Activated CD8-positive, alpha-beta memory T cell treated with anti-CD3 and anti-CD28 coated beads for 1 hour (primary cell): ENCODE measurements around the gene FERMT3.
A peak's percentile ranks its signal among the peaks of the same experiment; 100 is the strongest.
"Not testable (repeated sequence)": the region's sequence is repeated elsewhere in the genome, so short reads cannot be mapped to it uniquely, and the experiment has no call there.

ENCODE experiments used
- DNase-seq, 2 donors: peaks; one replicate each; pipeline ENCODE4 v3.0.0-alpha.2; 2020; ENCODE audit warnings: low read depth in 1 of 2; ENCODE audit errors: extremely low read depth in 1 of 2

Gene FERMT3

DNA sequence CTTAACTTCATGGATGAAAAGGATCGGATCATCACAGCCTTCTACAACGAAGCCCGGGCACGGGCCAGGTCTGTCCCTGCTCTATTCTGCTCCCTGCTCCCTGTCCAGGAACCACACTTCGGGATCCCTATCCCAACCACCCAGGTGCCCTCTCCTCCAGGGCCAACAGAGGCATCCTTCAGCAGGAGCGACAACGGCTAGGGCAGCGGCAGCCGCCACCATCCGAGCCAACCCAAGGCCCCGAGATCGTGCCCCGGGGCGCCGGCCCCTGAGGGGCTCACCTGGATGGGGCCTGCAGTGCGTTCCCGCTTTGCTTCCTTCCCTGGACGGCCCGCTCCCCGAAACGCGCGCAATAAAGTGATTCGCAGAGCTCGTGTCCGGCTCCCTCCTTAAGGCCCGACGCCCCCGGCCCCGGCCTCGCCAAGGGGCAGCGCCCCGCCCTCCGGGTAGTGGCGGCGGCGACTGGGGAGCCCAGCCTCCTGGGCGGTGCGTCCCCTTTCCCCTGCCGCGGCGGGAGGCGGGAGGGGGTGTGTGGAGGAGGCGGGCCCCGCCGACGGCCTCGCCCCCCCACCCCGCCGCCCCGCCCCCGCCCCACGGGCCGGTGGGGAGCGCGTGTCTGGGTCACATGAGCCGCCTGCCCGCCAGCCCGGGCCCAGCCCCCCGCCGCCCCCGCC lies 27.5 kb downstream of the FERMT3 start, which contains the start of gene VEGFB:
TSS of gene VEGFB (plus strand) at position 672 of the 674 bp plus-strand sequence. CDS start 250 bp downstream, outside the sequence.
- peak in 1 of 2 donors; percentile 63 for DNase-seq

DNA sequence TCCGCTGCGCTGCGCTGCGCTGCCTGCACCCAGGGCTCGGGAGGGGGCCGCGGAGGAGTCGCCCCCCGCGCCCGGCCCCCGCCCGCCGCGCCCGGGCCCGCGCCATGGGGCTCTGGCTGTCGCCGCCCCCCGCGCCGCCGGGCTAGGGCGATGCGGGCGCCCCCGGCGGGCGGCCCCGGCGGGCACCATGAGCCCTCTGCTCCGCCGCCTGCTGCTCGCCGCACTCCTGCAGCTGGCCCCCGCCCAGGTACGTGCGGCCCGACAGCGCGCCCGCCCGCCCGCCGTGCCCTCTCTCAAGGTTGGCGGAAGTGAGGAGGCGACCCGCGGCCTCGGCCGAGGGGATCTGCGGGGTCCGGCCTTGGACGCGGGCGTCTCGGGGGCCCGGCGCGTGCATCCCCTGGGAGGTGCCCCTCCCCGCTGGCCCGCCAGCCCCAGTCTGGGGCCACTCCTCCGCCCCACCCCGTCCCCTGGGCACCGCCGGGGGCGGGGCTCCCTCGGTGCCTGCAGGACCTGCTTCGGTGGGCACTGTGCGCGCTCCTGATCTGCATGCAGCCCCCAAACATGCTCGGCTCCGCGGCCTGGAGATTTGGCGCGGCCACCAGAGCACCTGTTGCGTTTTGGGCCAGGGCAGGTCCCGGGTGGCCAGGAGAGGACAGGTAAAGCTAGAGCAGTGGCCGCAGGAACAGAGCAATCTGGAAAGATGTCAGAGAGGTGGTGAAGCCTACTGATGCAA lies 28.3 kb downstream of the FERMT3 start:
- DNase-seq = peak in 1 of 2 donors; percentile 40

DNA sequence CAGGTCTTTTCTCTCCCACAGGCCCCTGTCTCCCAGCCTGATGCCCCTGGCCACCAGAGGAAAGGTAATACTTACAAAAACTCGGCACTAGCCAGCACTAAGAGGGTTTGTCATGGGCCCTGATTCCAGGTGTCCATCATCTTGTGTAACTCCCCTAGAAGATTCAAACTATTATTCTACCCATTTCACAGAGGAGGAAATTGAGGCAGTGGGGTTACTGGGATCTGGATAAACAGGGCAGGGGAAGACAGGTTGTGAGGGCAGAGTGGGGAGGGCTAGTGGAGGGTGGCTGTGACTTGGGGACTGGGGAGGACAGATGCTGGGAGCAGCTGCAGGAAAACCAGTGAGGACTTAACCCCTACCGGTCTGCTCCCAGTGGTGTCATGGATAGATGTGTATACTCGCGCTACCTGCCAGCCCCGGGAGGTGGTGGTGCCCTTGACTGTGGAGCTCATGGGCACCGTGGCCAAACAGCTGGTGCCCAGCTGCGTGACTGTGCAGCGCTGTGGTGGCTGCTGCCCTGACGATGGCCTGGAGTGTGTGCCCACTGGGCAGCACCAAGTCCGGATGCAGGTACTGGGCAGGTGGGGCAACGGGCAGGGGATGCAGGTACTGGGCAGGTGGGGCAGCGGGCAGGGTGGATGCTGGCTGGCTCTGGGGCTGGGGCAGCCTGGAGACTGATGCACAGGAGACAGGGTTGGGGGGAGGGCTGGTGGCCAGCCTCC lies 29.1 kb downstream of the FERMT3 start:
- no peak for DNase-seq

DNA sequence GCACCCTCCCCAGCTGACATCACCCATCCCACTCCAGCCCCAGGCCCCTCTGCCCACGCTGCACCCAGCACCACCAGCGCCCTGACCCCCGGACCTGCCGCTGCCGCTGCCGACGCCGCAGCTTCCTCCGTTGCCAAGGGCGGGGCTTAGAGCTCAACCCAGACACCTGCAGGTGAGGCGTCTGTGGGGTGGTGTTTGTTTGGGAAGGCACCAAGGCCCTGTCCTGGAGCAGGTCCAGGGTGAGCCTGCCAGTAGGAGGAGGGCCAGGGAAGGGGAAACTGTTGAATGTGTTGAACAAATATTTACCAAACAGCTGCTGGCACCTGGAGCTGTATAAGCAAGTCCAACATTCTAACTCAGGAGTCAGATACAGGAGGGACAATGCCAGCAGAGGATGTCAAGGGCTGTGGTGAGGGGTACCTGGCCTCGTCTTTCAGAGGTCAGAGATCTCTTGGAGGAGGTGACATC lies 31.0 kb downstream of the FERMT3 start:
- no peak for DNase-seq

DNA sequence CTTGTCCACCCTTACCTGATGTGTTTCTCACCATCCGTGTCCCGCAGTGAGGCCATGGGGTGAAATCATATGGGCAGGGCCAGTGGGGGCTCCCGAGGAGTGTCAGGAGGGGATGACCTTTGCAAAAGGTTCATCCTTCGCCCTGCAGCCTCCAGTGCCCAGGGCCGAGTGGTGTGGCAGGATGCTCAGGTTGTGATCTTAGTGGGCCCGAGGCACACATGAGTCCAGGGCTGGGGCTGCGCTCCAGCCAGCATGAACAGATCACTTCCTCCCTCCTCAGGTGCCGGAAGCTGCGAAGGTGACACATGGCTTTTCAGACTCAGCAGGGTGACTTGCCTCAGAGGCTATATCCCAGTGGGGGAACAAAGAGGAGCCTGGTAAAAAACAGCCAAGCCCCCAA lies 31.6 kb downstream of the FERMT3 start:
- no peak for DNase-seq

DNA sequence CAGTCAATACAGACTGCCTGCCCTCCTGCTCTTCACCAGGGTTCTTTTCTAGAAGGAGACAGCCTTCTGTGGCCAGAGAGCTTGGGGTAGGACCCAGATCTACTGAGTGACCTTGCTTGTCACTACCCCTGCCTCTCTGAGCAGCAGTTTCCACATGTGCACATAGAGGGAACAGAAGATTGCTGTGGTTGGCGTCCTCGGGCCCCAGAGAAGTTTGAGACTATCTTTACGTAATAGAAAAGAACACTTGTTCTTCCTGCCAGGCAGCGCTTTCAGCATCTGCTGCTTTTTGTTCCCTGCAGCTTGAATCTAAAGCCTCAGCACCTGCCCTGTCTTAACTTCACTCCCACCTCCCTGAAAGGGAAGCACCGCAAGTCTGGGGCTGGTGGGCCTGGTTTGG lies 32.5 kb downstream of the FERMT3 start:
- no peak for DNase-seq

DNA sequence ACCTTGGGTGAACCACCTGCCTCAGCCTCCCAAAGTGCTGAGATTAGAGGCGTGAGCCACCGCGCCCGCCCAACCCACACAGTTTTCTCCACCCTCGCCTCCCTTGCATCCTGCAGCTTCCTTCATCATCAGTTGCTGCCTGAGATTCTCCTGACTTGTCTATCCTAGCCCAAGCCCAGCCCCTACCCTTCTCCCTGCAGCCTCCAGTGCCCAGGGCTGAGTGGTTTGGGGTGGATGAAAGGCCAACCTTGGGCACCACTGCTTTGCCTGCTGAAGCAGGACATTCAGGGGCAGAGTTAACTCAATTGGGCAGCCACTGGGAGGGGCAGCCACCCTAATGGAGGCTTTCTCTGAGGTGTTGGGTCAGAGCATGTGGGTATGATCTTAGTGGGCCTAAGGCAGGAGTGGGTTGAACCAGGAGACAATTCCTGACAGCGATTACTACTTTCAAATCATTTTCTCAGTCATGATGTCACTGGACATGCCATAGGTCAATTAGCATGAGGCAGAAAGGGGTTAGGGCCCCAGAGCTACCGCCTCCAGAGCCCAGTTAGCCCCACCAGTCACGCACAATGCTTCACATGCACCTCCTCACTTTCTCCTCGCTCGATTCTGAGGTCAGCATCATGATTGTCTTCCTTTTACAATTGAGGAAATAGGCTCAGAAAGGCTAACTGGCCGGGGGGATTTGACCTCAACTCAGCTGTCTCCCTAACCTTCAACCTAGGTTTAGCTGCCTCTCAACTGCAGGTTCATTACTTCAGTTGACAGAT lies 33.3 kb downstream of the FERMT3 start:
- no peak for DNase-seq

DNA sequence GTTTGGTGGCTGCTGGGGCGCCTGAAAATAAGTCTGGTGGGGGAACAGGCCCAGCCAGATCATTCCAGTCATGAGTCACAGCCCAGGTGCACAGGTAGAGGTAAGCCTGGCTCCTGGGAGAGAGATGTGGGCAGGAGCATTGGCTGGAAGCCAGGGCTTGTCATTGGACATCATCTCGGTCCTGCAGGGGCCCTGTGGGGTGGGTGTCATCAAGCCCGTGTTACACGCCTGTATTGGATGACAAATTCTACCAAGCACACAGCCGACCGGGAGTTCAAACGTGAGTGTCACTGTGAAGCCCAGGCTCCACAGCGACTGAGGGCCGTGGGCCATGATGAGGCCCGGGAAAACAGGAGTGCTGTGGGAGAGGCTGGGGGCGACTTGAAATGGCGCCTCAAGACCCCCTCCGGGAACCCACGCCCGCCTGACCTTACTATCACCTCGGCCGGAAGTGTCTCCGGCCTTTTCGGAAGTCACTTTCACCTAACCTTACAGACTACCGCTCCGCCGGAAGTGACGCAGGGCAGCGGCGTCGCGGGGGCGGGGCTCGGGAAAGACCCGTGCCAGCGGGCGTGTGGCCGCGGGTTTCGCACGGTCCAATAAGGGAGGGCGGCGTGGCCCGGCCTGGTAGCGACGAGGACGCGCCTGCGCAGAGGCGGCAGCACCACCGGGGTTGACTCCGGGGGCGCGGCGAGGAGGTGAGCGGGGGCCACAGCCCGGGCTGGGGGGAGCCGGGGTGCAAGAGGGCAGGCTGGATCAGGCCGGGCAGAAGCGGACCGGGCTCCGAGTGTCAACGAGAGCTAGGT lies 34.1 kb downstream of the FERMT3 start, which contains the start of gene FKBP2:
TSS of gene FKBP2 (plus strand) at position 661 of the 806 bp plus-strand sequence. CDS start 1,293 bp downstream, outside the sequence.
- DNase-seq = peak; percentile 92 to 97

DNA sequence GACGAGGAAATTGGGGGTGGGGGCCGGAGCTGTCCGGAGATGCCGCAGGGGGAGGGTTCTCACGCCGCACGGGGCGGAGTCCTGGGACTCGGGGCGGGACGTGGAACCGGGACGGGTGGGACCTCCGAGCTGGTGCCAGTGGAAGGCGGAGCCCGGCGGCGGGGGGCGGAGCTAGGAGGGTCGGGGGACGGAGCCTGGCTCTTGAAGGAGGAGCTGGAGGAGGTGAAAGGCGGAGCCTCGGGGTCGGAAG lies 34.6 kb downstream of the FERMT3 start:
- DNase-seq = no peak

DNA sequence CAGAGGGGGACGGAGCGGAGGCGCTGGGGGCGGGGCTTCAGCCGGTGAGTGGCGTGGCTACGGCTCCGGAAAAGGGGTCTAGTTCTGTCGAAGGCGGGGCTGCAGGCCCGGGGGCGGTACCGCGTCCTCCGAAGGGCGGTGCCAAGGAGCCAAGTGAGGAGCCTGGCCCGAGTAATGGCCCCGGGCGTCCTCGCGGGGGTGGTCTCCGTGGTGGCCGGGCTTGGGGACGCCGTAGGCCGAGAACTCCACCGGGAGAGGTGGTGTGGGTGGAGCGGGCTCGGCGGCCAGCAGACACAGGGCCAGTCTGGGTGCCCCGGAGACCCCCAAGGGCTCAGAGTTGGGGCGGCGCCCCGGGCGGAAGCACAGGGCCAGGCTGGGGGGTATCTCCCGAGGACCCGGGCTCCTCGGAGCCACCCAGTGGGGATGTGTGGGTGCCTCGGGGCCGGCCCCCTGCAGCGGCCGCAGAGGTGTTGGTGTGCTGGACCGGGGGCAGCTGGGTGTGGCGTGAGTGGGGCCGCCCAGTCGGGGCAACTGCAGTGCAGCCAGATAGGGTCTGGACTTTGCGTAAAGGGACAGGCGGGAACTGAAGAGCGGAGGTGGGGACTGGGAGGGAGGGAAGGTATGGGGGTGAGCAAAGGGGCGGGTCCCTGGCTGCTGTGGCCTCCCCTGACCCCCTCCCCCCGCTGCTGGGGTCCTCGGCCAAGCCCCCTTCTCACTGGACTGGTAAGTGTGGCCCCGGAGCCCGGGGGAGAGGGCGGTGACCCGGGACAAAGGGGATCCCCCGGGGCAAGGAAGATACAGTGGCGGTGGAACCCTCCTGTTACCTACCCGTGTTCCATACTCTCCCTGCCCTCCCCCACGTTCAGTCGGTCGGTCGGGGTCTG lies 35.2 kb downstream of the FERMT3 start:
- DNase-seq = peak; percentile 99

DNA sequence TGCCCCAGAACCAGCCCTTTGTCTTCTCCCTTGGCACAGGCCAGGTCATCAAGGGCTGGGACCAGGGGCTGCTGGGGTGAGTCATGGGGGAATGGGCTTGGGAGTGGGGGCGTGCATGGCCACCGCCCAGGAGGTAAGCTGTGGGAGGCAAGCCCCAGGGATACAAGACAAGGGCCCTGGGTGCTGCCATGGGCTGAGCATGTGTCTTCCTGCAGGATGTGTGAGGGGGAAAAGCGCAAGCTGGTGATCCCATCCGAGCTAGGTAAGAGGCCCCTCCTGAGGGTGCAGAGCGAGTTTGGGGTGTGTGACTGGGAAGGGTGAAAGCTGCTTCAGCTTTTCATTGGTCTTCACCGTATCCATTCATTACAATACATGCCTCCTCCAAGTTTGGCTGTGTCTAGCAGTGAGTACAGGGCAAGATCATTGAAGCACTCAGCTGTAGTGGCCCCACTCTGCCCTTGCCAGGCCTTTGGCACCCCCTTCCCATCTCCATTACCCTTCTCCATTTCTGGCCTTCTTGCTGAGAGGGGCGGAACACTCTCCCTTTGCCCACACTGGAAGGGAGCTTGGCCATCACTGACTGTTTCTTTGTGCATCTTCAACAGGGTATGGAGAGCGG lies 36.8 kb downstream of the FERMT3 start:
- no peak for DNase-seq

DNA sequence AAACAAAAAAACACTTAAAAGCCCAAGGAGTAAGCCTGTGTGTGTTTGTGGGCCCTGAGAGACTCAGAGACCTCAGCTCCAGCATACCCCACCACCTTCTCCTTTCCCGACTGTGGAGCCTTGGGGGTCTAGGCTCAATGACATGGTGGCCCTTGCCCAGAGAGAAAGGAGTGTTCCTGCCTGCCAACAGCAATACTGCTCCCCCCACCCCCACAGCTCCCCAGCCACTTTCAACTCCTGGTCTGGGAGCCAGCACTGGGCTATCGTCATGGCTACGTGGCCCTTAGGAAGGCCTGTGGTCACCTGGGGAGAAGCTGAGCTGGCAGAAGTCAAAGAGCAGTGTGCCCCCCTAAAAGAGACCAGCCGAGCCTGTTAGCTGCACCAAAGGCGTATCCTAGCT lies 37.6 kb downstream of the FERMT3 start:
- no peak for DNase-seq

DNA sequence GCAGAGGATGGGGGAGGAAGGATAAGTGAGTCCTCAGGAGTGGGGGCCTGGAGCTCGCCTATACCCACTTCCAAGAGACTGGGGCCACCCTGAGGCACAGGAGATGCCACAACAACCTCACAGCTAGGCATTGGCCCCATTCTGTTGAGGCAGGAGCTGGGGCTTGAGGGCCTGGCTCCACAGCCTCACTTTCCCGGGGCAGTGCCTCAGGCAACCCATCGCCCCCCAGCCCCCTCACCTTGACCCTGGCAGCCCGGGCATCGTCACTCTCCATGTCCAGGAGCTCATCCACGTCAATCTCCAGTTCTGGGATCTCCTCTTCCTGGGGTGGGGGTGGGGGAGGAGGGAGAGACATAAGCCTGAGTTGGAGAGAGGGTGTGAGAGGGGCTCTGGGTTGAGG lies 38.4 kb downstream of the FERMT3 start:
- no peak for DNase-seq

DNA sequence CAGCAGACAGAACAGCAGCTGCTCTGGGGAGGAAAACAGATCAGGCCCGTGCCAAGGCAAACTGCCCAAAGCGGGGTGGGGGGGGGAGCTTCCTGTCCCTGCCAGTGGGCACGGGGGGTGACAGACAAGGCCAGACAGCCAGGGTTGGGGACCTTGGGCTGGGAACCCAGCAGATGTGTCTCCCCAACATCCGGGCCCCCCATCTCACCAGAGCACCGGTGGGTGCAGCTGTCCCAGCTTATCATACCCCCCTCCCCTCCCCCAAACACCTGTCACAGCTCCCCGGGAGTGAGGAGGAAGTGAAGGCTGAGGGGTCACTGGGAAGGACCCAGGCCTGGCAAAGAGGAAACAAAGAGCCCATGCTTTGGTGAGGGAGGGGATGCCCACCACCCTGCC lies 38.9 kb downstream of the FERMT3 start:
- DNase-seq = peak in 1 of 2 donors; percentile 32

DNA sequence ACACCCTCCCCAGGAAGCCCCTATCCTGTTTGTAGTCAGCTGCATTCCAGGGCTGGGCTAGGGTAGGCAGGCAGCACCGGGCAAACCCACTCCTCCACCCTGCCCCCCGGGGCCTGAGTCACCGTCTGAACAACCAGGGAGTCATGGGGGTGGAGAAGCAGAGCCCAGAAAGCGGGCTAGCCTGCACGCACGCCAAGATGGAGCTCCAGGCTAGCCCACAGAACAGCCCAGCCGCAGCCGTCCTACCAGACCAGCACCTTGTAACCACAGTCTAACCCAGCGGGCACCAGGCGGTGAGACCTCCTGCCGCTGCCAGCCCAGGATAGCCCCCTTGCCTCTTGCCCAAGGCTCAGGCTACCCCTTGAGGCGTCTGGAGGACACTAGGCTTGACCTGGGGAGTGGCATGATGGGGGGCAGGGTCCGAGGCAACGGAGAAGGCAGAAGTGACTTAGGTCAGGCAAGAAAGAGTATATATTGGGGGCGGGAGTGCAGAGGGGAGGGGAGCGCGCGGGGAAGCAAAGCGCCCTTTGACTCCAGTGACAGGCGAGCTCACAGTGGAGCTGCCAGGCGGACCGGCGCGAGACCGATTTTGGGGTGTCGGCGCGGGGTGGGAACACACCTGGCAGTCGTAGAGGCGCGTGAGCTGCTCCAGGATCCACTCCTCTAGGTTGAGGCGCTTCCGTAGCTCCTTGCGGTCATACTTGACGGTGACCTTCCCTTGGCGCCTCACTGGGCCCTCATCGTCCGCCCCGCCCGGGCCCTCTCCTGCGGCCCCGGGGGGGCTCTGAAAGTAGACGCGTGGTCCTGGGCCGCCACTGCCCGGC lies 39.5 kb downstream of the FERMT3 start:
- peak in 1 of 2 donors; percentile 52 for DNase-seq

DNA sequence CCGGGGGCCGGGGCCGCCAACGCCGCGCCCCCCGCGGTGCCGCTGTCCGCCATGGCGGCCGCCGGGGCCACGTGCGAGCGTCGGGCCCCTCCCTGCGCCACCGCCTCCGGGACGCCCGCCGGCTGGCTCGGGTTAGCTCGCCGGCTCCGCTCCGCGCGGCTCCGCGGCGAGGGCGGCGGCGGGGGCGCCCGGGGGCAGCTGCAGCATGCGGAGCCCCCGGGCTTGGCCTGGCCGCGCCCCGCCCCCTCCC lies 40.0 kb downstream of the FERMT3 start:
- not testable (repeated sequence) for DNase-seq

DNA sequence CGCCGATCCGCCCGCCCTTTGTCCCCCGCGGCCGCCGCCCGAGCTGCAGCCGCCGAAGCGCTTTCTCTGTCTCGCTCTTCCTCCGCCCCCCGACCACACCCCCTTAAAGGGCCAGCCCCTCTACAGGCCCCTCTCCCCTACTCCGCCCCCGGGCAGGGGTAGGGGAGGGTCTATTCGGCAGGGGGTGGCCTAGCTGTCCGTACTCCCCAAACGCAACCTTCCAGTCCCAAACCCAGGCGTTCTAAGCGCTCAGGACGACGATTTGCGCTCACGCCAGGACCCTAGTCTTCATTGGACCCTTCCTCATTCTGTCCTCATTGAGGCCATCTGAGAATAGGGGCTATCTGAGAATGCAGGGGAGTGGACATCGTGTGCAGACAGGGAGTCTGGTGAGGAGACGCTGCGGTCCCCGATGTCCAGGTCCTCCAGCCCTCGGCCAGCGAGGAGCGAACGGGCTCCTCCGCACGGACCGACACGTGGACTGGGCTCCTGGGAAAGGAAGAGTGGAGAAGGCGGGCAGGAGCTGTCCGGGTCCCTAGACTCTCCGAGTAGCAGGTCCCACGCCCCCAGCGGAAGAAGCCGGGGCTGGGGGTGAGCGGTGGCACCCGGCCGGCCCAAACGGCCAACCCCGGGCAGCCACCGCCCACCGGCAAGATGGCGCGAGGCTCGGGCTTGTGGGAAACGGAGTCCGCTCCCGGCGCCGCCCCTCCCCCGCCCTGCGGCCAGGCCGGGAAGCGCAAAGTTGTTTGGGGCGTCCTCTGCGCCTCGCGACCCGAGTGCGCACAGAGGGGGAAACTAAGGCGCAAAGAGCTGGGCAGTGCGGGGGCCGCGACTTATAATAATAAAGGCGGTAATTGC lies 40.6 kb downstream of the FERMT3 start, which contains the start of gene PPP1R14B:
TSS of gene PPP1R14B (minus strand) at position 73 of the 858 bp plus-strand sequence. CDS start 270 bp downstream, outside the sequence.
- DNase-seq = peak in 1 of 2 donors; percentile 72
